SK-N-SH (cell line): ENCODE results near the gene P3H4.

Source experiments
- CTCF ChIP-seq: fragments of 200-600 bp; sonication (generic); IDR thresholded peaks from 2 replicates; pipeline ENCODE4 v1.6.1; 2017; ENCODE audit warnings: antibody characterized with exemption, mild to moderate bottlenecking, moderate library complexity
- EP300 ChIP-seq, 2 experiments: IDR thresholded peaks; 2 replicates each; pipeline versions ENCODE4 v1.4.0 to v1.6.1; 2012; ENCODE audit warnings: borderline replicate concordance in 1 of 2, low read depth in 1 of 2, low read length in 1 of 2
- EZH2phosphoT487 ChIP-seq: fragments of 200-600 bp; sonication (generic); IDR thresholded peaks from 2 replicates; pipeline ENCODE4 v1.6.1; 2017; ENCODE audit warnings: low read depth, mixed run types, mild to moderate bottlenecking, antibody characterized with exemption, moderate library complexity, borderline replicate concordance
- NRF1 ChIP-seq: IDR thresholded peaks from 2 replicates; pipeline ENCODE4 v1.6.1; 2012; ENCODE audit warnings: low read depth, mild to moderate bottlenecking, low read length
- POLR2AphosphoS5 ChIP-seq: IDR thresholded peaks from 2 replicates; pipeline ENCODE4 v1.6.1; 2012; ENCODE audit warnings: low read depth, low read length
- RAD21 ChIP-seq: IDR thresholded peaks from 2 replicates; pipeline ENCODE4 v1.6.1; 2012; ENCODE audit warnings: mild to moderate bottlenecking, low read length
- REST ChIP-seq: IDR thresholded peaks from 2 replicates; pipeline ENCODE4 v1.6.1; 2012; ENCODE audit warnings: mild to moderate bottlenecking, low read depth, low read length, moderate library complexity
- SIN3A ChIP-seq: IDR thresholded peaks from 2 replicates; pipeline ENCODE4 v1.6.1; 2012; ENCODE audit warnings: low read depth, mild to moderate bottlenecking, low read length, moderate library complexity, borderline replicate concordance
- SMC3 ChIP-seq: IDR thresholded peaks from 2 replicates; pipeline ENCODE4 v1.6.1; 2012; ENCODE audit warnings: low read depth, low read length, improper control_type of control experiment
- USF1 ChIP-seq: IDR thresholded peaks from 2 replicates; pipeline ENCODE4 v1.4.0; 2012; ENCODE audit warnings: low read depth, borderline replicate concordance
- ZBTB33 ChIP-seq: IDR thresholded peaks from 2 replicates; pipeline ENCODE4 v1.4.0; 2012; ENCODE audit warnings: low read depth, borderline replicate concordance

GRCh38 chr17:41824086-41824485, 12.3 kb upstream of the P3H4 start:
- TF ChIP-seq POLR2AphosphoS5, result no peak
- no peak for TF ChIP-seq CTCF
- no peak for TF ChIP-seq EP300 (IDR thresholded peaks at IDR 0.05; ENCODE audit: borderline replicate concordance in 1 of 2, low read depth in 1 of 2, low read length in 1 of 2)
- no peak for TF ChIP-seq REST
- TF ChIP-seq ZBTB33, result no peak
- TF ChIP-seq SIN3A, result no peak
- TF ChIP-seq USF1, result no peak
- no peak for TF ChIP-seq SMC3
- no peak for TF ChIP-seq NRF1
- no peak for TF ChIP-seq EZH2phosphoT487
- no peak for TF ChIP-seq RAD21
